Prostate gland (tissue), 2 donors: ENCODE data around the gene TUBB8B.
"Not testable (repeated sequence)": the region's sequence is repeated elsewhere in the genome, so short reads cannot be mapped to it uniquely, and the experiment has no call there.

Experiments
- POLR2AphosphoS5 ChIP-seq: sonication (generic); formaldehyde crosslinking; IDR thresholded peaks from one replicate; pipeline ENCODE4 v1.6.1; 2017; ENCODE audit warnings: antibody characterized with exemption
- TF ChIP-seq, protein P1 (sequence below), 4 experiments: fragments of 200-600 bp in 2 of 4; fragments of 450-650 bp in 2 of 4; sonication (generic) in 2 of 4; IDR thresholded peaks; 1 replicate in 3 of 4; 2 replicates in 1 of 4; pipeline ENCODE4 v1.5.1; 2016 to 2019; ENCODE audit warnings: antibody characterized with exemption in 4 of 4, mild to moderate bottlenecking in 2 of 4, moderate library complexity in 2 of 4

DNA sequence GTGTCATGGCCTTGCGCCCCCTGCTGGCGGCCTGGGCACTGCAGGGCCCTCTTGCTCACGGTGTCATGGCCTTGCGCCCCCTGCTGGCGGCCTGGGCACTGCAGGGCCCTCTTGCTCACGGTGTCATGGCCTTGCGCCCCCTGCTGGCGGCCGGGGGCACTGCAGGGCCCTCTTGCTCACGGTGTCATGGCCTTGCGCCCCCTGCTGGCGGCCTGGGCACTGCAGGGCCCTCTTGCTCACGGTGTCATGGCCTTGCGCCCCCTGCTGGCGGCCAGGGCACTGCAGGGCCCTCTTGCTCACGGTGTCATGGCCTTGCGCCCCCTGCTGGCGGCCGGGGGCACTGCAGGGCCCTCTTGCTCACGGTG is 47.3 kb upstream of the TUBB8B start:
- TF ChIP-seq, protein P1, sequence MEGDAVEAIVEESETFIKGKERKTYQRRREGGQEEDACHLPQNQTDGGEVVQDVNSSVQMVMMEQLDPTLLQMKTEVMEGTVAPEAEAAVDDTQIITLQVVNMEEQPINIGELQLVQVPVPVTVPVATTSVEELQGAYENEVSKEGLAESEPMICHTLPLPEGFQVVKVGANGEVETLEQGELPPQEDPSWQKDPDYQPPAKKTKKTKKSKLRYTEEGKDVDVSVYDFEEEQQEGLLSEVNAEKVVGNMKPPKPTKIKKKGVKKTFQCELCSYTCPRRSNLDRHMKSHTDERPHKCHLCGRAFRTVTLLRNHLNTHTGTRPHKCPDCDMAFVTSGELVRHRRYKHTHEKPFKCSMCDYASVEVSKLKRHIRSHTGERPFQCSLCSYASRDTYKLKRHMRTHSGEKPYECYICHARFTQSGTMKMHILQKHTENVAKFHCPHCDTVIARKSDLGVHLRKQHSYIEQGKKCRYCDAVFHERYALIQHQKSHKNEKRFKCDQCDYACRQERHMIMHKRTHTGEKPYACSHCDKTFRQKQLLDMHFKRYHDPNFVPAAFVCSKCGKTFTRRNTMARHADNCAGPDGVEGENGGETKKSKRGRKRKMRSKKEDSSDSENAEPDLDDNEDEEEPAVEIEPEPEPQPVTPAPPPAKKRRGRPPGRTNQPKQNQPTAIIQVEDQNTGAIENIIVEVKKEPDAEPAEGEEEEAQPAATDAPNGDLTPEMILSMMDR (IDR thresholded peaks at IDR 0.05), result not testable (repeated sequence)
- not testable (repeated sequence) for TF ChIP-seq POLR2AphosphoS5
